Neural progenitor cell (in vitro differentiated cells): ENCODE measurements around the gene NRCAM. TPM values are rescaled to one million over a fixed set of nuclear protein-coding genes. Genes with fewer than 3 reads are reported as not detected.

Source experiments
- DNase-seq: peaks from one replicate; pipeline ENCODE4 v3.0.0-alpha.2; 2016; ENCODE audit warnings: low spot score
- H2AFZ ChIP-seq: fragments of 200-600 bp; sonication (generic); replicated peaks from 2 replicates; pipeline ENCODE4 v1.6.1; 2016; ENCODE audit warnings: antibody characterized with exemption
- H3F3A ChIP-seq: fragments of 200-600 bp; sonication (generic); 2 replicates; pipeline ENCODE4 v1.6.1; 2016; ENCODE audit warnings: antibody characterized with exemption, low read depth
- H3K27ac ChIP-seq: fragments of 200-600 bp; sonication (generic); 2 replicates; pipeline ENCODE4 v1.5.1; 2016; ENCODE audit warnings: mild to moderate bottlenecking
- H3K27me3 ChIP-seq: fragments of 200-600 bp; sonication (generic); 2 replicates; pipeline ENCODE4 v1.6.1; 2016; ENCODE audit warnings: mild to moderate bottlenecking, moderate library complexity
- H3K36me3 ChIP-seq: fragments of 200-600 bp; sonication (generic); 2 replicates; pipeline ENCODE4 v1.5.1; 2016
- H3K4me1 ChIP-seq: fragments of 200-600 bp; sonication (generic); 2 replicates; pipeline ENCODE4 v1.6.1; 2016; ENCODE audit warnings: mixed run types
- H3K4me2 ChIP-seq: fragments of 200-600 bp; sonication (generic); 2 replicates; pipeline ENCODE4 v1.6.1; 2016
- H3K4me3 ChIP-seq: fragments of 200-600 bp; sonication (generic); 2 replicates; pipeline ENCODE4 v1.5.1; 2016
- H3K79me2 ChIP-seq: fragments of 200-600 bp; sonication (generic); 2 replicates; pipeline ENCODE4 v1.6.1; 2016; ENCODE audit warnings: low read depth
- H3K9ac ChIP-seq: fragments of 200-600 bp; sonication (generic); 2 replicates; pipeline ENCODE4 v1.6.1; 2016
- H3K9me3 ChIP-seq: fragments of 200-600 bp; sonication (generic); 2 replicates; pipeline ENCODE4 v1.5.1; 2016; ENCODE audit warnings: low read depth
- H4K20me1 ChIP-seq: fragments of 200-600 bp; sonication (generic); 2 replicates; pipeline ENCODE4 v1.6.1; 2016; ENCODE audit warnings: low read depth
- H3K27ac Mint-ChIP-seq: 3 replicates; pipeline ENCODE4 v1.8.0; 2021; ENCODE audit warnings: mixed read lengths
- H3K27me3 Mint-ChIP-seq: 2 replicates; pipeline ENCODE4 v1.8.0; 2022; ENCODE audit warnings: low read depth, mild to moderate bottlenecking, inconsistent platforms, moderate library complexity, mixed read lengths; ENCODE audit not compliant: insufficient read depth
- H3K36me3 Mint-ChIP-seq: 3 replicates; pipeline ENCODE4 v1.8.0; 2021; ENCODE audit warnings: mixed read lengths
- H3K4me1 Mint-ChIP-seq: 3 replicates; pipeline ENCODE4 v1.8.0; 2021; ENCODE audit warnings: mixed read lengths
- H3K4me3 Mint-ChIP-seq: 3 replicates; pipeline ENCODE4 v1.8.0; 2021; ENCODE audit warnings: mild to moderate bottlenecking, moderate library complexity, mixed read lengths
- H3K9me3 Mint-ChIP-seq: 3 replicates; pipeline ENCODE4 v1.8.0; 2020; ENCODE audit warnings: mixed read lengths
- EZH2 ChIP-seq: fragments of 200-600 bp; sonication (generic); IDR thresholded peaks from 2 replicates; pipeline ENCODE4 v1.6.1; 2017; ENCODE audit warnings: antibody characterized with exemption, mild to moderate bottlenecking, moderate library complexity
- EZH2phosphoT487 ChIP-seq: fragments of 200-600 bp; sonication (generic); IDR thresholded peaks from 2 replicates; pipeline ENCODE4 v1.6.1; 2017; ENCODE audit warnings: antibody characterized with exemption
- total RNA-seq: library from RNA; depleted of rRNA; stranded (reverse); fragments of >200 nt; gene quantifications from 2 replicates; pipeline ENCODE4 v1.2.3, GENCODE V29; 2015; ENCODE audit warnings: low replicate concordance
- TF ChIP-seq, protein P1 (sequence below): fragments of 200-600 bp; sonication (generic); IDR thresholded peaks from 2 replicates; pipeline ENCODE4 v1.5.1; 2017; ENCODE audit warnings: antibody characterized with exemption, mild to moderate bottlenecking

NRCAM gene
- total RNA-seq, 1 donor from 2014 or later: 104 TPM

DNA sequence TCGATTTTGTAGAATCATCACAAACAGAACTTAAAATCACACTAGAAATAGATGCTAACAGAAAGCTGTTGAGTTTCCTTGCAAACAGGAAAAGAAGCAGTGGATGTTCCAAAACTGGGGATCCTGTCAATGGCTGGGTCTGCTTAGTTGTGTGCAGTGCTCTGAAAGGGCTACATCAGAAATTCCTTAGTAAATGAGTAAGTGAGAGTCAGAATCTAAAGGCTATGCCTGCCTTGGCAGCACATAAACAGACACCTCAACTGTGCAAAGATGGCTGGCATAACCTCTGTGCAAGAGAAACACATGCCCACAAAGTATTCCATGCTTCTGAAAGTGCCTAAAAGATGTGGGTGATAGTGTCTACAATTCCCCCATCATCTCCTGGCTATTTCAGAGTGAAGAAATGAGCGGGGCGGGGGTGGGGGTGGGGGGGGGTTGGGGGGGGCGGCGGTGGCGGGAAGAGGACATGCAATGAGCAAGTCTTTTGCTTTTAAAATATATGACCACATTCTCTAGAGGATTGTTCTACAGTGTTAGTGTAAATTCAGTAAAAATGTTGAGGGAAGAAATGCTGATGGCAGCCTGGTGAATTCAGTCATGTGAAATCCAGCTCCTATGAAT is 187.9 kb downstream of the NRCAM start:
- no peak overlapping the region for H2AFZ ChIP-seq
- H3K79me2 ChIP-seq: no peaks in the 10 kb centered on the region
- Mint-ChIP-seq H3K36me3 (no peaks in the 10 kb centered on the region), H3K4me1 (no peaks in the 10 kb centered on the region), H3K4me3 (no peak overlapping the region), H3K27ac (peak overlapping the region; percentile 26), H3K9me3 (no peaks in the 10 kb centered on the region), H3K27me3 (peaks cover 2% of the 10 kb centered on the region)
- H3K4me3 ChIP-seq: no peak overlapping the region
- H3F3A ChIP-seq: no peaks in the 10 kb centered on the region
- H3K9ac ChIP-seq: no peak overlapping the region
- no peaks in the 10 kb centered on the region for H3K27me3 ChIP-seq
- H3K36me3 ChIP-seq: no peaks in the 10 kb centered on the region
- no peak for TF ChIP-seq EZH2
- TF ChIP-seq, protein P1, sequence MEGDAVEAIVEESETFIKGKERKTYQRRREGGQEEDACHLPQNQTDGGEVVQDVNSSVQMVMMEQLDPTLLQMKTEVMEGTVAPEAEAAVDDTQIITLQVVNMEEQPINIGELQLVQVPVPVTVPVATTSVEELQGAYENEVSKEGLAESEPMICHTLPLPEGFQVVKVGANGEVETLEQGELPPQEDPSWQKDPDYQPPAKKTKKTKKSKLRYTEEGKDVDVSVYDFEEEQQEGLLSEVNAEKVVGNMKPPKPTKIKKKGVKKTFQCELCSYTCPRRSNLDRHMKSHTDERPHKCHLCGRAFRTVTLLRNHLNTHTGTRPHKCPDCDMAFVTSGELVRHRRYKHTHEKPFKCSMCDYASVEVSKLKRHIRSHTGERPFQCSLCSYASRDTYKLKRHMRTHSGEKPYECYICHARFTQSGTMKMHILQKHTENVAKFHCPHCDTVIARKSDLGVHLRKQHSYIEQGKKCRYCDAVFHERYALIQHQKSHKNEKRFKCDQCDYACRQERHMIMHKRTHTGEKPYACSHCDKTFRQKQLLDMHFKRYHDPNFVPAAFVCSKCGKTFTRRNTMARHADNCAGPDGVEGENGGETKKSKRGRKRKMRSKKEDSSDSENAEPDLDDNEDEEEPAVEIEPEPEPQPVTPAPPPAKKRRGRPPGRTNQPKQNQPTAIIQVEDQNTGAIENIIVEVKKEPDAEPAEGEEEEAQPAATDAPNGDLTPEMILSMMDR: no peak
- no peak for TF ChIP-seq EZH2phosphoT487
- no peaks in the 10 kb centered on the region for H3K9me3 ChIP-seq
- H3K27ac ChIP-seq: no peak overlapping the region
- H3K4me1 ChIP-seq: no peaks in the 10 kb centered on the region
- DNase-seq: no peak
- no peaks in the 10 kb centered on the region for H4K20me1 ChIP-seq
- H3K4me2 ChIP-seq: no peak overlapping the region

DNA sequence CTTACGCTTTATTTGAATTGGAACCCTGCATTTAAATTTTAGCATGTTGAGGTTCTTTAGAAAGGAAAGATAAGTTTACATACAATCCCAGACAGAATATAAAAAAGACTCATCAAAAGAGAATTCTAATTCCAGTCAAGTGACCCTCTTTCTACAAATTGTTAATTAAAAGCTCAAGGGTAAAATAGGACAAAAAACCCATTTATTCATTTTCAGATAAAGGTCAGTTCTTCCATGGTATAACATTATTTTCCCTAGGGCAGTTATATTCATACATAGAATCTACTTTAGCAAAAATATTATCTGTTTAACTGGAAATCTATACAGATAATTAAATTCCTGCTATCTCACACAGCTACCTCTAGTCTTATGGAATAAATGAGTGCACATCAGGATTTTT is 188.6 kb downstream of the NRCAM start:
- H3K27ac Mint-ChIP-seq: no peak overlapping the region
- Histone ChIP-seq H3F3A (no peaks in the 10 kb centered on the region), H3K27me3 (no peaks in the 10 kb centered on the region), H3K4me2 (no peak overlapping the region), H3K27ac (no peak overlapping the region), H3K9ac (no peak overlapping the region), H3K79me2 (no peaks in the 10 kb centered on the region), H3K9me3 (no peaks in the 10 kb centered on the region), H3K4me1 (no peaks in the 10 kb centered on the region), H3K36me3 (no peaks in the 10 kb centered on the region), H3K4me3 (no peak overlapping the region), H2AFZ (no peak overlapping the region), H4K20me1 (no peaks in the 10 kb centered on the region)
- no peaks in the 10 kb centered on the region for H3K36me3 Mint-ChIP-seq
- H3K4me3 Mint-ChIP-seq: no peak overlapping the region
- H3K9me3 Mint-ChIP-seq: no peaks in the 10 kb centered on the region
- DNase-seq: no peak
- H3K4me1 Mint-ChIP-seq: no peaks in the 10 kb centered on the region
- peaks cover 3% of the 10 kb centered on the region for H3K27me3 Mint-ChIP-seq
- TF ChIP-seq, protein P1: no peak
- no peak for TF ChIP-seq EZH2
- TF ChIP-seq EZH2phosphoT487: no peak

DNA sequence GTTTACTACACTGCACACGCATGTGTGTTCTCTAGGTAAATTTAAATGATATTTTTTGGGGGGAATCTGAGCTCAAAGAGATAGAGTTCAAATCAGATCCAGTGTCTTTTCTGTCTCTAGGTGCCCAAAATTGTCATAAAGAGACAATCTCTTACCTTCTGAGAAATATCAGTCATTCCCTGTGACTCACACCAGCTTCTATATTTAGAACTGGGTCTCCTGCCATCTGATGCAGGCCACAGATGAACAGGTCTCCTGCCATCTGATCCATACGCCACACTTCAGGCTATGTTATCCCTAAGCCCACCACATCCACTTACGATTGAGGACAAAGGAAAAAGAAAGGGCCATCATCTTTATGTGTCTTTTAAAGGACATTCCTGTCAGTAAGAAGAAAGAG is 189.7 kb downstream of the NRCAM start:
- H3K4me1 Mint-ChIP-seq: no peaks in the 10 kb centered on the region
- Histone ChIP-seq H3K4me2 (no peak overlapping the region), H3K79me2 (no peaks in the 10 kb centered on the region), H3K36me3 (no peaks in the 10 kb centered on the region), H3K9ac (no peak overlapping the region), H3K9me3 (no peaks in the 10 kb centered on the region), H3K27me3 (no peaks in the 10 kb centered on the region), H3K4me3 (no peak overlapping the region), H3K4me1 (no peaks in the 10 kb centered on the region), H3K27ac (no peak overlapping the region), H3F3A (no peaks in the 10 kb centered on the region), H4K20me1 (no peaks in the 10 kb centered on the region), H2AFZ (no peak overlapping the region)
- TF ChIP-seq EZH2phosphoT487 (no peak), EZH2 (no peak)
- TF ChIP-seq, protein P1: no peak
- H3K4me3 Mint-ChIP-seq: no peak overlapping the region
- no peaks in the 10 kb centered on the region for H3K36me3 Mint-ChIP-seq
- no peaks in the 10 kb centered on the region for H3K9me3 Mint-ChIP-seq
- H3K27ac Mint-ChIP-seq: peak overlapping the region; percentile 78
- peaks cover 8% of the 10 kb centered on the region for H3K27me3 Mint-ChIP-seq
- no peak for DNase-seq
